Glomerular visceral epithelial cell (primary cell): ENCODE measurements around the gene HSFX2.
"Not testable (repeated sequence)": the region's sequence is repeated elsewhere in the genome, so short reads cannot be mapped to it uniquely, and the experiment has no call there.

Experiments used
- DNase-seq: peaks from one replicate; pipeline ENCODE4 v3.0.0-alpha.2; 2016; ENCODE audit errors: extremely low spot score

The HSFX2 gene, protein sequence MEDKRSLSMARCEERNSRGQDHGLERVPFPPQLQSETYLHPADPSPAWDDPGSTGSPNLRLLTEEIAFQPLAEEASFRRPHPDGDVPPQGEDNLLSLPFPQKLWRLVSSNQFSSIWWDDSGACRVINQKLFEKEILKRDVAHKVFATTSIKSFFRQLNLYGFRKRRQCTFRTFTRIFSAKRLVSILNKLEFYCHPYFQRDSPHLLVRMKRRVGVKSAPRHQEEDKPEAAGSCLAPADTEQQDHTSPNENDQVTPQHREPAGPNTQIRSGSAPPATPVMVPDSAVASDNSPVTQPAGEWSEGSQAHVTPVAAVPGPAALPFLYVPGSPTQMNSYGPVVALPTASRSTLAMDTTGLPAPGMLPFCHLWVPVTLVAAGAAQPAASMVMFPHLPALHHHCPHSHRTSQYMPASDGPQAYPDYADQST

DNA sequence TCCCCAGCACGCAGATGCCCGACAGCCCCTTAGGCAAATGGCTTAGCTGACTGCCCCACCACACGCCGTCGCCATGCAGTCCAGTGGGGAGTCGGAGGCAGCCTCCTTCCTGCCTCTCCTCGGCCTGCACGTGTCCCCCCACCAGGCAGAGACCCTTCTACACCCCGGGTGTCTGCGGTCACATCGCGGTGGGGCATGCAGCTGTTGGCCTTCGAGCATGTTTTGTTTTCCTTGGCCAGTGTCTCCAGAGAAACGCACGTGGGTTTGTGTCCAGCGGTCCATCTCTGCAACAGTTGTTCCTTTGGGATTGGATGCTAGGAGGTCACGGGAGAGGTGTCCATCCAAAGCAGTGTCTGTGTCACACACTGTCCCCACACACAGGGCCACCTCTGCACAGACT, at the start of gene HSFX2:
Gene HSFX2, minus strand, starts transcription at position 101 of the 400 bp plus-strand sequence. CDS start 614 bp downstream, outside the sequence.
- DNase-seq, result not testable (repeated sequence)

DNA sequence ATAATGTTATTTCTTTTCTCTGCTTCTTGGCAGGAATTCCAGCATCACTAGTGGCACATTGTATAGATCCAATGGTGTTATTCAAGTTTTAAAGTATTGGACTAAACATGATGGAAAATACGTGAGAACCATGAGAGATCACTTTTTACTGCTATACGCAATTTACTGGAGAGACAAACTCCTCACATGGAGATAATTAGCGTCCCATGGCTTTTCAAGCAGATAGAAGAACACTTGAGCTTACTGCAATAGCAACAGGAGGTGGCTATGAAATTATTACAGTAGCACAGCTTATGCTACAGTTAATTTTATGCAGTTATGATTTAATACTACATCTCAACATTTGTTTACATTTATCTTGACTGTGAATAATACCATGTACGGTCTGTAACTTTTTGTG, 48.4 kb upstream of the HSFX2 start:
- no peak for DNase-seq

GRCh38 chrX:149641835-149642234, 46.7 kb upstream of the HSFX2 start:
- no peak for DNase-seq

GRCh38 chrX:149641432-149641831, 46.3 kb upstream of the HSFX2 start:
- no peak for DNase-seq

GRCh38 chrX:149639568-149639967, 44.5 kb upstream of the HSFX2 start:
- DNase-seq, result no peak

- peak; percentile 31 for DNase-seq
Observed at GRCh38 chrX:149638860-149639259, 43.7 kb upstream of the HSFX2 start.

- no peak for DNase-seq
Observed at GRCh38 chrX:149633511-149633910, 38.4 kb upstream of the HSFX2 start.

GRCh38 chrX:149631234-149632165, 36.4 kb upstream of the HSFX2 start, which contains the start of gene TMEM185A:
TSS of gene TMEM185A (minus strand) at chrX:149631792. CDS start at chrX:149631580, 212 bp downstream.
- DNase-seq, result peak; percentile 61

- peak; percentile 38 for DNase-seq
Observed at GRCh38 chrX:149630681-149631233, 35.6 kb upstream of the HSFX2 start.

DNA sequence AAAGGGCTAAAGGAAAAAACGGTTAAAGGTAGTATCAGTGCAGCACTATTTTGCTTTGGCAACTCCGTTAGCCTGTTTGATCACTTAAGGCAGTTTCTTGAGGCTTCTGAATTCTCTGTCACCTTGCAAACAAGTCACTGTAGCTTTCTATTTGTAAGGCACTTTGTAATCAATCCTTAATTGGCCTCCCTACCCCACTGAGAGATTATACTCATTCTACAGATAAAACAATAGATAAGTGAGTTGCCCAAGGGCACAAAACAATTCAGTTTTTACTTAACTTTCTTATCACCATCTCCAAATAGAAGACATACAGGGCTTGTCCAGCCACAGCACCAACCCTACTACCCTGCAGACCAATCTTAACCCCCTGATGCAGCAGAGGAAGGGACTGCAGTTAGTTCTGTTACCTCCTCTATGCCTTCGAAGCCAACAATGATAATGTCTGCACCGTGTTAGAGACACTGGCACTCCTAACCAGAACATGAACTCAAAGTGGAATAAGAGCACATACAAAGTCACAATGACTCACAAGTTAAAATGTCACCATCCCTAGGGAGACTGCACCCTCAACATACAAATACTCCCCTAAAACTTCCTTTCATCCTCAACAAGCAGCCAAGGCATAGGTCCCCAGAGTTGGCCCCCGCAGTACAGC, 34.7 kb upstream of the HSFX2 start:
- DNase-seq, result no peak

GRCh38 chrX:149628768-149629167, 33.7 kb upstream of the HSFX2 start:
- DNase-seq, result no peak

- no peak for DNase-seq
Observed at GRCh38 chrX:149628280-149628679, 33.2 kb upstream of the HSFX2 start.

DNA sequence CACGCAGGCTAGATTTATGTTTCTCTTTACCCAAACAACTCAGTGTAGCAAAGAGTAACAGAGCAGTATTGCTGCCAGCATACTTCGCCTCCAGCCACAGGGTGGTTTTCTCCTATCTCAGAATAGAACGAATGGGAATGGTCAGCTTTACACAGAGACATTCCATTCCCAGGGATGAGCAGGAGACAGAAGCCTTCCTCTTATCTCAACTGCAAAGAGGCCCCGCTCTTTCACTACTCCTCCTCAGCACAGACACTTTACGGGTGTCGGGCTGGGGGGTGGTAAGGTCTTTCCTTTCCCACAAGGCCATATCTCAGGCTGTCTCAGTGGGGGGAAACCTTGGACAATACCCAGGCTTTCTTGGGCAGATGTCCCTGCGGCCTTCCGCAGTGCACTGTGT, 31.7 kb upstream of the HSFX2 start:
- DNase-seq, result not testable (repeated sequence)

GRCh38 chrX:149619662-149620061, 24.5 kb upstream of the HSFX2 start:
- DNase-seq, result not testable (repeated sequence)

DNA sequence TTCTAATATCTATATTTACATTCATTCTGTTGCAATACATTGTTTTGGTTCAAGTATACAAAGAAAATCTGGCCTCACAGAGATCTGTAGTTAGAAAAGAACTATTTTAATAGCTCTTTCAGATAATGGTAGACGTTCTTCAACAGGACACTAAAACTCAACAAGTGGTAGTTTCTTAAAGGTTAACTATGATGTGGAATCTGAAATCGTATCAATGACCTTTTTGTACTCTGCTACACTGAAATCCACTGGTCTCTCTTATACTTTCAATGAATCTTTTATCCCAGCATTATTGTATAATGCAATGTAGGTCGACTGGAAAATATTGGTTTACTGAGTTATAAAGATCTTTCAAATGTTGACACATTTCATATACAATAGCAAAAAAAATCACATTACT, 23.8 kb upstream of the HSFX2 start:
- no peak for DNase-seq

DNA sequence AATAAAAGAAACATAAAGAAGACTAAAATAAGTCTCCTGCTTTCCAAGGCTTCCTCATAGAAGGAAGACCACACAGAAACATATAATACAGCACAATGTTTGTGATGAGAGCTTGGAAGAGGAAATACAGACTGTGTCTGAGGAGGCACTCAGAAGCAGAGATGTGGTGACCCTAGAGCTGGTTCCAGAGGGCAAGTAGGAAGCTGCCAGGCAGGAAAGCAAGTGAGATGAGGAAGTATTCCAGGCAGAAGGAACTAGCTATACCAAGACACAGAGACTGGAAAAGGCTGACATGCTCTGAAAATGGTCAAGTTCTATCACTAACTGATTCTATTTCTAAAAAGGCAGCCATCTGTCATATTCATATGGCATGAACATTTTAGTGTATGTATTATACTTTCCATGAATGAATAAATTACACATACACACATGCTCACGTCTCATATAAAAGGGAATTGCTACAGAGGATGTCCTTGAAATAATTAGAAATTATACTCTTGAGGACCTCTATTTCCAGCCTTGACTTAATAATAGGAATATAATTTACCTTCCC, 16.6 kb upstream of the HSFX2 start:
- no peak for DNase-seq

GRCh38 chrX:149610511-149610910, 15.4 kb upstream of the HSFX2 start:
- DNase-seq, result no peak

- DNase-seq, result no peak
Observed at GRCh38 chrX:149607699-149608098, 12.6 kb upstream of the HSFX2 start.

DNA sequence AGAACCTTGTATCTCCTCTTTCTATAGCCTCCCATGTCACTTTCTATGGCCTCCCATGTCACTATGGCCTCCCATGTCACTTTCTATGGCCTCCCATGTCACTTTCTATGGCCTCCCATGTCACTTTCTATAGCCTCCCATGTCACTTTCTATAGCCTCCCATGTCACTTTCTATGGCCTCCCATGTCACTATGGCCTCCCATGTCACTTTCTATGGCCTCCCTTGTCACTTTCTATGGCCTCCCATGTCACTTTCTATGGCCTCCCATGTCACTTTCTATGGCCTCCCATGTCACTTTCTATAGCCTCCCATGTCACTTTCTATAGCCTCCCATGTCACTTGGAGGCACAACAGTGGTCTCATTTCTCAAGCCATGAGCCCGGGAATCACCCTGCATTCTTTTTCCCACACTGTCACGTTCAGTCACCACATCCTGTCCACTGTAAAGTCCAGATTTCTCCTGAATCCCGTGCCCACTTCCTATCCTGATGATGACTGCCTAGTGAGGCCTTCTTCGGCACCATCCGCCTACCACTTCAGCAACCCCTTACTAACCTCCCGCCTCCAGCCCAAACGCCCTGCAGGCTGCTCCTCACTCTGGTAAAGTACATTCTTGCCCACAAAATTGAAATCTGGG, 10.3 kb upstream of the HSFX2 start:
- DNase-seq, result peak; percentile 17

- DNase-seq, result not testable (repeated sequence)
Observed at GRCh38 chrX:149598603-149599002, 3.5 kb upstream of the HSFX2 start.

GRCh38 chrX:149595943-149596342, 829 bp upstream of the HSFX2 start:
- DNase-seq, result not testable (repeated sequence)
